MM.1S (cell line): ENCODE results near the gene KRTAP9-7.
"Not testable (repeated sequence)": the region's sequence is repeated elsewhere in the genome, so short reads cannot be mapped to it uniquely, and the experiment has no call there.

Experiments used
- CTCF ChIP-seq: fragments of 300-600 bp; sonication (generic); IDR thresholded peaks from 2 replicates; pipeline ENCODE4 v1.5.1; 2016; ENCODE audit warnings: antibody characterized with exemption, low read length, mixed read lengths
- EZH2 ChIP-seq: fragments of 300-600 bp; sonication (generic); optimal IDR thresholded peaks from 2 replicates; pipeline ENCODE3; 2017; ENCODE audit warnings: low read depth, mild to moderate bottlenecking, antibody characterized with exemption, low read length, mixed read lengths
- EZH2phosphoT487 ChIP-seq: fragments of 300-600 bp; sonication (generic); IDR thresholded peaks from 2 replicates; pipeline ENCODE4 v1.6.1; 2018; ENCODE audit warnings: antibody characterized with exemption, low read length

GRCh38 chr17:41255381-41256290 lies 19.9 kb upstream of the KRTAP9-7 start, which contains the start of gene KRTAP9-9:
- not testable (repeated sequence) for TF ChIP-seq CTCF, EZH2, EZH2phosphoT487
